Gastrocnemius medialis (tissue), 4 donors: Measurements from ENCODE around the gene FLNB. TPM values are rescaled to one million over a fixed set of nuclear protein-coding genes. Genes with fewer than 3 reads are reported as not detected.
"Not testable (repeated sequence)": the region's sequence is repeated elsewhere in the genome, so short reads cannot be mapped to it uniquely, and the experiment has no call there.

Source experiments
- ATAC-seq, 2 donors: fragments of 150-250 bp; one replicate each; pipeline ENCODE4 v1.9.1; 2016
- DNase-seq, 2 donors: peaks; one replicate each; pipeline ENCODE4 v3.0.0-alpha.2; 2019
- H3K27ac ChIP-seq, 4 donors: fragments of 200-600 bp; sonication (generic); 1 replicate in 1 of 4; 2 replicates in 3 of 4; pipeline ENCODE4 v1.5.1; 2016 to 2018; ENCODE audit warnings: mild to moderate bottlenecking in 2 of 4, moderate library complexity in 1 of 4
- H3K27me3 ChIP-seq, 3 donors: fragments of 200-600 bp; sonication (generic) in 2 of 3; 1 replicate in 1 of 3; 2 replicates in 2 of 3; pipeline versions ENCODE4 v1.5.1 to v1.6.0; 2016 to 2019; ENCODE audit warnings: mild to moderate bottlenecking in 1 of 3, moderate library complexity in 1 of 3
- H3K36me3 ChIP-seq, 2 donors: fragments of 200-600 bp; sonication (generic) in 1 of 2; one replicate each; pipeline ENCODE4 v1.5.1; 2017 to 2018
- H3K4me1 ChIP-seq, 2 donors: fragments of 200-600 bp; sonication (generic) in 1 of 2; one replicate each; pipeline ENCODE4 v1.5.1; 2016 to 2017; ENCODE audit warnings: mild to moderate bottlenecking in 2 of 2
- H3K4me3 ChIP-seq, 4 donors: fragments of 200-600 bp; sonication (generic) in 3 of 4; 1 replicate in 1 of 4; 2 replicates in 3 of 4; pipeline ENCODE4 v1.5.1; 2016 to 2019; ENCODE audit warnings: mild to moderate bottlenecking in 2 of 4
- H3K9me3 ChIP-seq, 3 donors: fragments of 200-600 bp; sonication (generic) in 2 of 3; 1 replicate in 1 of 3; 2 replicates in 2 of 3; pipeline ENCODE4 v1.5.1; 2016 to 2019
- CTCF ChIP-seq, 5 experiments: fragments of 450-650 bp in 3 of 5; fragments of 200-600 bp in 2 of 5; sonication (generic) in 2 of 5; IDR thresholded peaks in 4 of 5; conservative IDR thresholded peaks in 1 of 5; 1 replicate in 4 of 5; 2 replicates in 1 of 5; pipeline ENCODE4 v1.5.1; 2016 to 2019; ENCODE audit warnings: antibody characterized with exemption in 5 of 5, mild to moderate bottlenecking in 3 of 5, moderate library complexity in 3 of 5
- POLR2A ChIP-seq, 2 donors: fragments of 450-650 bp; IDR thresholded peaks; one replicate each; pipeline ENCODE4 v1.6.1; 2017; ENCODE audit warnings: antibody characterized with exemption in 2 of 2, mild to moderate bottlenecking in 2 of 2, moderate library complexity in 2 of 2
- in situ Hi-C, 4 donors: fragments of 200-750 bp; cut with MboI; loops; one replicate each; pipeline versions ENCODE4 v1.15.0 to v1.8.0; 2017; ENCODE audit warnings: low sequenced_read_pairs in 4 of 4
- intact Hi-C: fragments of 100-400 bp; cut with DNase I; formaldehyde crosslinking; loops from one replicate; pipeline ENCODE4 v1.15.1; 2023; ENCODE audit warnings: low total_unique reads
- total RNA-seq, 4 donors: library from RNA; depleted of rRNA; stranded (reverse); fragments of >200 nt; gene quantifications; one replicate each; pipeline versions ENCODE4 v1.1.0 to v1.2.3, GENCODE V29; 2016

The FLNB gene
- total RNA-seq, 4 donors from 2014 or later: 10.9 to 21.5 (median 12.0) TPM

GRCh38 chr3:57985176-57985983 lies 22.8 kb upstream of the FLNB start:
- Histone ChIP-seq H3K27ac (no peak overlapping the region), H3K4me3 (no peak overlapping the region), H3K4me1 (peaks cover 4 to 5% of the 10 kb centered on the region in 2 donors), H3K27me3 (no peaks in the 10 kb centered on the region), H3K36me3 (no peaks in the 10 kb centered on the region), H3K9me3 (no peaks in the 10 kb centered on the region)
- intact Hi-C loops: no loop called here
- in situ Hi-C loops: no loop called here
- ATAC-seq (no peak), DNase-seq (no peak)
- TF ChIP-seq CTCF (IDR thresholded peaks at IDR 0.05 in 4 of 5, conservative IDR thresholded peaks at IDR 0.05 in 1 of 5) (no peak), POLR2A (IDR thresholded peaks at IDR 0.05) (no peak)

GRCh38 chr3:57985984-57986246 lies 22.3 kb upstream of the FLNB start:
- in situ Hi-C loops: no loop called here
- no peak overlapping the region for H3K4me3 ChIP-seq
- no peak overlapping the region for H3K27ac ChIP-seq
- no peaks in the 10 kb centered on the region for H3K27me3 ChIP-seq
- H3K9me3 ChIP-seq: no peaks in the 10 kb centered on the region
- ATAC-seq: no peak
- no peaks in the 10 kb centered on the region for H3K36me3 ChIP-seq
- peaks cover 4 to 5% of the 10 kb centered on the region in 2 donors for H3K4me1 ChIP-seq
- TF ChIP-seq POLR2A (IDR thresholded peaks at IDR 0.05) (no peak), CTCF (IDR thresholded peaks at IDR 0.05 in 4 of 5, conservative IDR thresholded peaks at IDR 0.05 in 1 of 5) (no peak)
- intact Hi-C loops: no loop called here
- no peak for DNase-seq

GRCh38 chr3:57986261-57986660 lies 22.0 kb upstream of the FLNB start:
- intact Hi-C loops: no loop called here
- TF ChIP-seq CTCF (IDR thresholded peaks at IDR 0.05 in 4 of 5, conservative IDR thresholded peaks at IDR 0.05 in 1 of 5) (no peak), POLR2A (IDR thresholded peaks at IDR 0.05) (no peak)
- Histone ChIP-seq H3K4me1 (peaks cover 4 to 5% of the 10 kb centered on the region in 2 donors), H3K27me3 (no peaks in the 10 kb centered on the region), H3K36me3 (no peaks in the 10 kb centered on the region), H3K9me3 (no peaks in the 10 kb centered on the region), H3K27ac (no peak overlapping the region), H3K4me3 (no peak overlapping the region)
- DNase-seq: no peak
- no peak for ATAC-seq
- in situ Hi-C loops: no loop called here

- ATAC-seq, intact Hi-C loops: not testable (repeated sequence)
Measured at GRCh38 chr3:57989198-57989597, 19.0 kb upstream of the FLNB start.

GRCh38 chr3:57989646-57990045 lies 18.6 kb upstream of the FLNB start:
- ATAC-seq: no peak

More at GRCh38 chr3:57989198-57989597, 19.0 kb upstream of the FLNB start:
- H3K36me3 ChIP-seq, in situ Hi-C loops, H3K27me3 ChIP-seq, DNase-seq, H3K9me3 ChIP-seq, H3K4me1 ChIP-seq, H3K27ac ChIP-seq, H3K4me3 ChIP-seq: not testable (repeated sequence)

More at GRCh38 chr3:57989646-57990045, 18.6 kb upstream of the FLNB start:
- intact Hi-C loops (no loop called here), in situ Hi-C loops (no loop called here)
- H3K27me3 ChIP-seq: no peaks in the 10 kb centered on the region
- DNase-seq: no peak
- H3K4me3 ChIP-seq: no peak overlapping the region
- TF ChIP-seq CTCF (IDR thresholded peaks at IDR 0.05 in 4 of 5, conservative IDR thresholded peaks at IDR 0.05 in 1 of 5): no peak
- no peak for TF ChIP-seq POLR2A (IDR thresholded peaks at IDR 0.05)
- H3K4me1 ChIP-seq: no peaks in the 10 kb centered on the region
- H3K9me3 ChIP-seq: no peaks in the 10 kb centered on the region
- H3K36me3 ChIP-seq: no peaks in the 10 kb centered on the region
- H3K27ac ChIP-seq: no peak overlapping the region
